ENCODE results near the gene EYA2. TPM values are rescaled to one million over a fixed set of nuclear protein-coding genes. Genes with fewer than 3 reads are reported as not detected.

Gene EYA2
- total RNA-seq, 1 experiment from 2014 or later = 0.74 TPM

DNA sequence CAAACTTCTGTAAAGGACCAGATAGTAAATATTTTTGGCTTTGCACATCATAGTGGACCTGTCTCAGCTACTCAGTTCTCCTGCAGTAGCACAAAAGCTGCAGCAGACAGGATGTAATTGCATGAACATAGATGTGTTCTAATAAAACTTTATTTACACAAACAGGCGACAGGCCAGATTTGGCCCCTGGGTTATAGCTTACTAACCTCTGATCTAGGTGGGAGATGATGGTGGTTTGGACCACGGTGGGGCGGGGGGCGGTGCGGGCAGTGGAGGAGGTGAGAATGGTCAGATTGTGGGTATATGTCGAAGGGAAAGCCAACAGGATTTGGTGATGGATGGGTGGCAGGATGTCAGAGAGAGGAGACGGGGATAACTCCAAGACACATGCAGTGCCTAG is 265.6 kb downstream of the EYA2 start:
- no peak overlapping the region for H4K8ac ChIP-seq (replicated peaks; ENCODE audit: insufficient read length, low read depth, low read length)
- H3K23me2 ChIP-seq (ENCODE audit: insufficient read length, low read depth, low read length, poor library complexity, severe bottlenecking) = no peaks in the 10 kb centered on the region
- no peaks in the 10 kb centered on the region for H3K4me1 Mint-ChIP-seq
- H3K14ac ChIP-seq (ENCODE audit: insufficient read depth, low read length) = no peak overlapping the region
- no peaks in the 10 kb centered on the region for H3K9me3 ChIP-seq (ENCODE audit: control insufficient read depth, low read depth, low read length)
- H3K4me3 Mint-ChIP-seq = no peak overlapping the region
- no peak overlapping the region for H2AFZ ChIP-seq (ENCODE audit: low read length)
- no peak overlapping the region for H3K18ac ChIP-seq (ENCODE audit: insufficient read length, low read depth, low read length)
- H3K27ac Mint-ChIP-seq = no peak overlapping the region
- WGBS (ENCODE audit: extremely low coverage, insufficient read length, low lambda C conversion rate) = no CpG with 5 or more reads among the region's 7 CpGs
- no peak for DNase-seq
- no peak overlapping the region for H2BK12ac ChIP-seq (ENCODE audit: insufficient read length, low read depth, low read length)
- no peak overlapping the region for H3K4ac ChIP-seq (ENCODE audit: low read depth, low read length)
- H3K79me2 ChIP-seq (ENCODE audit: insufficient read depth, low read length) = no peaks in the 10 kb centered on the region
- H4K20me1 ChIP-seq (ENCODE audit: control insufficient read depth, insufficient read depth, insufficient read length) = no peaks in the 10 kb centered on the region
- no peak overlapping the region for H2BK5ac ChIP-seq (ENCODE audit: insufficient read length, low read length)
- H2BK120ac ChIP-seq (ENCODE audit: low read depth, low read length, poor library complexity, severe bottlenecking) = no peak overlapping the region
- no peaks in the 10 kb centered on the region for H3K4me1 ChIP-seq (ENCODE audit: insufficient read depth, low read length)
- no peaks in the 10 kb centered on the region; the same call in 1 of the 2 replicates for H3K27me3 Mint-ChIP-seq (ENCODE audit: low read depth)
- no peak overlapping the region for H3K27ac ChIP-seq (ENCODE audit: insufficient read length, low read depth, low read length)
- no peak overlapping the region for H2BK15ac ChIP-seq (ENCODE audit: low read depth, low read length)
- H3K27me3 ChIP-seq (ENCODE audit: insufficient read depth, low read length) = no peaks in the 10 kb centered on the region
- no peak overlapping the region for H2BK20ac ChIP-seq (ENCODE audit: low read depth, low read length, poor library complexity, severe bottlenecking)
- H3K9ac ChIP-seq (ENCODE audit: extremely low read depth, insufficient read length, low read length) = no peak overlapping the region
- no peak overlapping the region for H2AK5ac ChIP-seq (ENCODE audit: insufficient read length, low read length)
- peaks cover 0 to 5% of the 10 kb centered on the region in 2 experiments; a peak in 4 of 5 replicates for H3K9me3 Mint-ChIP-seq
- no peaks in the 10 kb centered on the region for H3K79me1 ChIP-seq (ENCODE audit: insufficient read depth, low read depth, low read length, poor library complexity, severe bottlenecking)
- H3K4me2 ChIP-seq (ENCODE audit: insufficient read depth, insufficient read length, low read length) = no peak overlapping the region
- H3K56ac ChIP-seq (ENCODE audit: insufficient read length, low read depth, low read length) = no peak overlapping the region
- TF ChIP-seq, protein P1, sequence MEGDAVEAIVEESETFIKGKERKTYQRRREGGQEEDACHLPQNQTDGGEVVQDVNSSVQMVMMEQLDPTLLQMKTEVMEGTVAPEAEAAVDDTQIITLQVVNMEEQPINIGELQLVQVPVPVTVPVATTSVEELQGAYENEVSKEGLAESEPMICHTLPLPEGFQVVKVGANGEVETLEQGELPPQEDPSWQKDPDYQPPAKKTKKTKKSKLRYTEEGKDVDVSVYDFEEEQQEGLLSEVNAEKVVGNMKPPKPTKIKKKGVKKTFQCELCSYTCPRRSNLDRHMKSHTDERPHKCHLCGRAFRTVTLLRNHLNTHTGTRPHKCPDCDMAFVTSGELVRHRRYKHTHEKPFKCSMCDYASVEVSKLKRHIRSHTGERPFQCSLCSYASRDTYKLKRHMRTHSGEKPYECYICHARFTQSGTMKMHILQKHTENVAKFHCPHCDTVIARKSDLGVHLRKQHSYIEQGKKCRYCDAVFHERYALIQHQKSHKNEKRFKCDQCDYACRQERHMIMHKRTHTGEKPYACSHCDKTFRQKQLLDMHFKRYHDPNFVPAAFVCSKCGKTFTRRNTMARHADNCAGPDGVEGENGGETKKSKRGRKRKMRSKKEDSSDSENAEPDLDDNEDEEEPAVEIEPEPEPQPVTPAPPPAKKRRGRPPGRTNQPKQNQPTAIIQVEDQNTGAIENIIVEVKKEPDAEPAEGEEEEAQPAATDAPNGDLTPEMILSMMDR (conservative IDR thresholded peaks at IDR 0.05) = no peak
- H4K91ac ChIP-seq (ENCODE audit: insufficient read length, low read depth, low read length) = no peak overlapping the region
- peaks cover 0 to 5% (median 3%) of the 10 kb centered on the region in 3 experiments; a peak in 5 of 7 replicates for H3K36me3 Mint-ChIP-seq (ENCODE audit: insufficient read depth in 1 of 3, low read depth in 3 of 3)
- no peak overlapping the region for H3T11ph ChIP-seq (ENCODE audit: low read length)
- H4K5ac ChIP-seq (ENCODE audit: insufficient read length, low read depth, low read length) = no peak overlapping the region
- H3K23ac ChIP-seq (ENCODE audit: insufficient read length, low read depth, low read length) = no peak overlapping the region
